Stromal cell of bone marrow (primary cell): ENCODE results near the gene NKX2-2.
"Not testable (repeated sequence)": the region's sequence is repeated elsewhere in the genome, so short reads cannot be mapped to it uniquely, and the experiment has no call there.

Experiments used
- DNase-seq: peaks from one replicate; pipeline ENCODE4 v3.0.0-alpha.2; 2012; ENCODE audit warnings: low read depth

Gene NKX2-2

DNA sequence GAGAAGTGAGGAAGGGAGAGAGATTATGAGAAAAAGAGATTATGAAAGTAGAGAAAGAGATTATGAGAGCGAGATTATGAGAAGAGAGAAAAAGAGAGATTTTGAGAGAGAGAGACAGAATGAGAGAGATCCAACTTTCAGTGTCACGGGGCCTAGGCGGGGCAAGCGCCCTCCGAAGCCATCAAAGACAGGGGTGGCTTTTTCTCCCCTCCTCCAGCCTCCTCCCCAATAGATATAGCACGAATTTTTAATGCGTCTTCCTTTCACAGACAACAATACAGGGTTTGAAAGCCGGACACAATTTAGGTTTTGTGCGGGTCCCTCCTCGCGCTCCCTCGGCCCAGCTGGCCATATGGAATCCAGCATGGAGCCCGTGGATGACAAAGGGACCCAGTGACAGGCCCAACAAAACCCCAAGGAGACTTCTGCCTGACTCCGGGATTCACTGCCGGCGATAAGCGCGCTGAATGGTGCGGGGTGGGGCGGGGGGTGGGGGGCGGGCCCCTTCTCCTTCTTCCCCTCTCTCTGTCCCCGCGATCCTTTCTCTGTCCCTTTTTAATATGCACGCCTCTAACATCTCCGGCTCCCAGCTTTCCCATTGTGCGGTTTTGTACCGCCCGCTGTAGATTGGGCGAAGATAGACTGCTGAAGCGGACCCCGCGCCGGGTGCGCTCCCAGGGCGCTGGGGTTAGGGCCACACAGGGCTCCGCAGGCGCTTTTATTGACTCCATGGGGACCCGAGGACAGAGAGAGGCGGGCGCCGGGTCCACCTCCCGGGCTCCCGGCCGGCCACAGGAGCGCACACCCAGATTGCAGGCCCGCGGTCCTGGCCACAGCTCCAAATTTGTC lies 5.4 kb downstream of the NKX2-2 start:
- no peak for DNase-seq

GRCh38 chr20:21507400-21508229 lies 6.2 kb downstream of the NKX2-2 start:
- DNase-seq = no peak

DNA sequence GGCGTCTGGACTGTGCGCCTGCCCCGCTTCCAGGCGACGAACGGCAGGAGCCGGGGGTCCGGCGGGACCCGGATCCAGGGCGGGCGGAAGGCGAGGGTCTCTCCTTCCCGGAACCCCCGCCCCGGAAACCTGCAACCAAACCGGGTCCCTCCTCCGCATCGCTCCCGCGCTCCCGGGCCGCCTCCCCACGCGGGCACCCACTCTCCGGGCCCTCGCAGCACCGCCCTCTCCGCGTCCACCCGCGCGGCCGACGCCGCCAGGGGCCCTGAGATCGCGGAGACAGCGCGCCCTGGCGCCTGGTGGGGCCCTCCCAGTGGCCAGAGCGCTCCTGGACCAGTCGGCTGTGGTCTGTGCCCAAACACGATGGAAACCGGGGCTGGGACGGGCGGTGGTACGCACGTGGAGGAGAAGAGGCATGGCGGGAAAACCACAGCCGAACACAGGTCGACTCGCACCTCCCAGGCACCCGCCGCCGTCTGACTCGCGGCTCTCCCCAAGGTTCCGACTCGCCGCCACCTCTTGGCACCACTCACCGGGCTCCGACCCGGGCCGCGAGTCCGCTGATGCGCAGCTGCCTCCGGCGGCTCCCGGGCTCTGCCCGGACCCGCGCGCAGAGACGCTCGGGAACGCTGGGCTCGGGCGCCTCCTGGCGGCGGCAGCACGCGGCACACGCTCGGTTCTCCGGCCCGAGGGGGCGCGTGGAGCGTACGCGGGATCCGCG lies 7.9 kb downstream of the NKX2-2 start:
- no peak for DNase-seq

- DNase-seq = no peak
Observed at GRCh38 chr20:21505161-21505809, 8.6 kb downstream of the NKX2-2 start.

DNA sequence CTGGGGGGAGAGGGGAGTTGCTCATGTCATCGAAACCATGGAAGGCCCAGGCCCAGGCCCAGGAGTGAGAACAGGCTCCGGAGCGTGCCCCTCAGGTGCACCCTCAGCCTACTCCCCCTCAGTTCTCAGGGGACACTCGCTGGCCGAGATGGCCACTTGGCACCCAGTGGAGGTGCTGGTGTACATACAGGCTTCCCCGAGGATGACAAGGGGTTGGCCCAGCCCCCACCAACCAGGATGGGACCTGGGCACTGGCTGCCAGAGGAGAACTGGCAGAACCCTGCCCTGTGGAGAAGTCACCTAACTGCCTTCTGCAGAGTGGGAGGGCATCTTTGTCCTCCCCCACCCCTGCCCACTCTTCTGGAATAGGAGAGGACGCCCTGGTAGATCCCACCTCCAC lies 9.5 kb downstream of the NKX2-2 start:
- no peak for DNase-seq

DNA sequence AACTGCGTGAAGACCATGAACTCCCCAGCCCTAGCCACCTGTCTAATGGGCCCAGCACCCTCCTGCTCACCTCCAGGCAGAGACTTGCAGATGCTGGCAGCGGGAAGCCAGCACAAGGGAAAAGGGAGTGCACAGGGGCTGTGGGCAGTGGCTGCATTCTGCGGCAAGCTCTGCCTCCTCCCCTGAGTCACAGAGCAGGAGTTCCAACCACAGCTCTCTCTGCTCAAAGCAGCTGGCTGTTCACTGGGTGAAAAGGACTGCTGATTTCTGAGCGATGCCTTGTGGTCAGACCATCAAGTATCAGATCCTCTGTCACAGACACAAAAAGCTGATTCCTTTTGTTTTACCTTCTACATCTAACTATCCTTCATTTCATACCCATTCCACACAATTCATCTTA lies 10.5 kb downstream of the NKX2-2 start:
- DNase-seq = peak; percentile 21

DNA sequence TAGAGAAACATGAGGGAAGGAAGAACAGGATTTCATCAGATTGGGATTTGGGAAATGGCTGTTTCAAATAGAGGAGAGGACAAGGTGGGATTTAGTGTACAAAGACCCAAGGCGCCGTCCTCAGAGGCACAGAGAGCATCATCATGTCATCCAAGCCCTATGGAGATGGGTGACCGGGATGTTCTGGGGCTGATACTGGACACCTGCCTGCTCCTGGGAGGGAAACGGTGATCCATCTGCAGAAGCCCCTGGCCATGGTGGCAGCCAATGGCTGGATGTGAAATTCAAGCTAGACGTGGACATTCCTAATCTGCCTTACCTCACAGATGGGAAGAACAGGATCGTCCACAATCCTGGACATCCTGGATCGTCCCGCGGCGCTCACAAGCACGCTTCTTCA lies 12.7 kb downstream of the NKX2-2 start:
- DNase-seq = no peak

DNA sequence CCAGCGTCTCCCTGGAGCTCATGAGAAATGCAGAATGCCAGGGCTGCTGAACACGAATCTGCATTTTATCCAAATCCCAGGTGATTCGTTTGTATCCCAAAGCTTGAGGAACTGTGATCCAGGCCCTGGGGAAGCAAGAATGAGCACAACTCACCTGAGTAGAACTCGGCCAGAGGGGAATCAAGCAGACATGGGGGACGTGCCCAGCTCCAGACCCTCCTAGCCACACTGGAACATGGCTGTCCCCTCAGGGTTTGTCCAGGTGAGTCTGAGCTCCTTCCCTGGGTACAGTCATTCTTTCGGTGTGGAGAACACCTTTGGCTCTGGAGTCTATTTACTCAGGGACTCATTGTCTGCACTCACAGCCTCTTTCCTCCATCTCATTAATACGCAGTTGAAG lies 13.3 kb downstream of the NKX2-2 start:
- no peak for DNase-seq

- DNase-seq = no peak
Observed at GRCh38 chr20:21499641-21500040, 14.2 kb downstream of the NKX2-2 start.

DNA sequence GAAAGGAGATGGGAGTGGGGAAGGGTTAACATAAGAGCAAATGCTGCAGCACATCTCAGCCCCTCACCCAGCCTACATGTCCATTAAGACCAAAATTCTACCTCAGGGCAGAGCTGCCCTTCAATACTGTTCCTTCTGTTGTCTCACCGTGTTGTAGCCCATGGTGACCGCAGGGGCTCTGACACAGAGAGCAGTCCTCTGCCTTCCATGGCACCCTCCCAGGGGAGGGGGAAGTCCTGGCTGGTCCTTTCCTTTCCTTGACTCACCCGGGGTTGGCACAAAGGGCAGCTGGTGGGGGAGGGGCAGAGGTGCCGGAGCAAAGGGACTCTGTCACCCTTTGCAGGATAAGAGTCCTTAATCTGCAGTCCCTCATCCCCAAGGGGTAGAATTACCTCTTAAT lies 15.2 kb downstream of the NKX2-2 start:
- DNase-seq = no peak

DNA sequence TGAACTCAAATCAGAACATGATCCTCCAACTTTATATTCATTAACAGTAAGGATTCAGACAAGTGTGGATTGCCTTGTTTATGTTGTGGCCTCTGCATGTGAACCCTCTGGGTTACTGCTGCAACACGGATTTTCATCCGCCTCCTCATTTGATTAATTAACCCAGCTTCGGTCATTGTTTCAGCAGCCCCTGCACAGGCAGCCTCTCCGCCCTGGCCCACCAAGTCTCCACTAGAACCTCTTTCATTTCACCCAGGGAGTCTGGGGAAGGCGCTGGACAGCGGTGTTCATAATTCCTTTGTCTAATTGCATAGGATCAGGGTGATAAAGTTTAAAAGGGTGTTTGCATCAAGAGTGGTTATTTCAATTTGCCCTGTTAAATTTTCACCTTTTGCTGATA lies 15.7 kb downstream of the NKX2-2 start:
- DNase-seq = no peak

DNA sequence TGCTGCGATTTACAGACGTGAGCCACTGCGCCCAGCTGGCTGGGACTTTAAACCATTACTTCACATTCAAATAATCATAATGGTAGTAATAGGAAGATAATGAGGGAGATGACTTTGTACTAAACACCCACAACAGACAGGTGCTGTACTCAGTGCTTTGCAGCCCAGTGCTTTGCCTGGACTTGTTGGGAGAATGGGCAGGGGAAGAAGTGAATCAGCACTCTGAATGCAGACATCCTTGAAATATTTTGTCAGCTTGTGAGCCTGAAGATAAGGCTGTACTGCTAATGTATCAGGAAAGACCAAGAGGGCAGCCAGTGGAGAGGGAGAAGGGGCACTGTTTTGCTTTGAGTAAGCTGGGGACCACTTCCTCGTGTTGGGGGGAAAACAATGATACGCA lies 17.4 kb downstream of the NKX2-2 start:
- DNase-seq = no peak

DNA sequence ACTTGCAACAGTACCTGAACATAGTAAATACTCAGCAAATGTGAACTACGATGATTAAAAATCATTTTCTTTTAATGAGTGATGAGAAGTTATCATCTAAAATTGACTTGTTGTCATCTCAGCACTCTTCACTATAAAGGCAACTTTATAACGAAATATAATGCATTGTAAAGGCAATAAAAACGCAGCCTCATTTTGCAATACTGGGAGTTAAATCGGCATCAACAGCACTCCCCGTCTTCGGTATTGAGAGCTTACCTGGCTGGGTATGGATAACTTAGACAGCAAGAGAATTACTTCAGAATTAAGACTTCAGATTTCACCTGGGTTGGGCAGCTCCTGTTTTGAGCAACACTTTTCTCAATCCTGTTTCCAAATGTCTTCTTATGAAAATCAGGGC lies 20.8 kb downstream of the NKX2-2 start:
- no peak for DNase-seq

DNA sequence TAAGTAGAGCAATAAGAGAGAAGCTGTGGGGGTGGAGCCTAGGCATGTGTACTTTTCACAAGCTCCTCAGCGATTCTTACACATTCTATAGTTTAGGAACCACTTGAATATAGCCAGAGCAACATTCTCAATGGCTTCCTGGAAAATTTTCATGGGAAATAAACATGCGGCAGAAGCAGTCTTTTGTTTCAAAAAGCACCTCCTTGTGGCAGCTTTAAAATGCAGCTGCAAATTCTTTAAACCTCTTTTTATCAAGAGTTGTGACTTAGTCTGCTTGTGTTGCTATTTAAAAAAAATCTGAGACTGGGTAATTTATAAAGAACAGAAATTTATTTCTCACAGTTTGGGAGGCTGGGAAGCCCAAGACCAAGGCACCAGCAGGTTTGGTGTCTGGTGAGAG lies 23.8 kb downstream of the NKX2-2 start:
- DNase-seq = no peak

- DNase-seq = not testable (repeated sequence)
Observed at GRCh38 chr20:21480144-21480543, 33.7 kb downstream of the NKX2-2 start.

DNA sequence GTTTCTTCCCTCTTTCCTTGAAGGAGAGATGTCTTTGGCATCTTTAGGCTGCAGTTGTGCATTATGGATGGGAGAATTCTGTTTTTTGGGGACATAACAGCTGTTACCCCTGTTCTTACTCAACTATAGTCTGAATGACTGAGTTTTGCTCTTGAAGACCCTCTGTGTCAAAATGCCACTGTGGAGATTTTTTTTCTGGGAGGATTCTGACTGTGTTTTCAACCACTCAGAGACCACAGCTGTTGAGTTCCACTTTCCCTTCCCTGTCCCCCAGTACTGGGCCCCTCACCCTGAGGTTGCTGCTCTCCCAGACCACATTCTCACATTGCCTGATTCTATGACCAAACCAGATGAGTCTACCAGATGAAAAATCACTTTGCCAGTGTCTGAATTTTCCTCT lies 48.1 kb downstream of the NKX2-2 start:
- DNase-seq = no peak

GRCh38 chr20:21464916-21465315 lies 48.9 kb downstream of the NKX2-2 start:
- DNase-seq = no peak
